Esophagus mucosa (tissue), 1 donor: ENCODE data around the gene DONSON. TPM values are rescaled to one million over a fixed set of nuclear protein-coding genes. Genes with fewer than 3 reads are reported as not detected.

Experiments
- ATAC-seq: fragments of 200-7000 bp; cut with Tn5 transposase; one replicate; pipeline ENCODE4 v1.9.1; 2020
- total RNA-seq: library from RNA; stranded (reverse); gene quantifications from one replicate; pipeline ENCODE4 v1.2.4, GENCODE V29; 2023
- donor health status: DM: yes; HTN: yes; CAD: no.

The DONSON gene
- total RNA-seq, 1 donor from 2014 or later: 8.2 TPM

- ATAC-seq: no peak
These were observed 47.3 kb downstream of the DONSON start for GRCh38 chr21:33541105-33541711.

GRCh38 chr21:33540711-33541104 is 47.8 kb downstream of the DONSON start:
- ATAC-seq: no peak

- no peak for ATAC-seq
These were observed 48.9 kb downstream of the DONSON start for GRCh38 chr21:33539616-33540015.

- ATAC-seq: no peak
These were observed 51.3 kb downstream of the DONSON start for GRCh38 chr21:33537212-33537611.

DNA sequence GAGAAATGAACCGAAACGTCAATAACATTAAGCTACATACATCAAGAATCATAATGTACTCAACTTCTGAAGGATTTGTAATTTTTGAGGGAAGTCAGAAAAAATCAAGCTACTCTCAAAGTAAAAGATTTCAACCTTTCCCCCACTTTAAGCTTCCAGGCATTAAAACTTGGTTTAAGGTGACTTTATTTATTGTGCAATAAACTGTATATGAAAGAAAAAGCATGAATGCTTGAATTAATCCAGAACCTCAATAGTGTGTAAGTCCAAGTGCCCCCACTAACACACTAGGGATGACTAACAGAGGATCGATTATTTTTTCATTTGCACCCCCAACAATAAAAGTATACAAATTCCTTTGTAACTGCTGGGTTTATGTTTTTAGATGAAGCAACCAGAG is 57.5 kb downstream of the DONSON start:
- no peak for ATAC-seq

Other genes with a start within 250 kb of the DONSON start
- 86.8 TPM for gene IFNGR2, start 185.3 kb downstream of the DONSON start, total RNA-seq
- 15.1 TPM for gene TMEM50B, start 108.7 kb downstream of the DONSON start, total RNA-seq
- gene DNAJC28, start 97.0 kb downstream of the DONSON start, total RNA-seq: 0.52 TPM
- gene GART, start 46.6 kb downstream of the DONSON start, total RNA-seq: 61.3 TPM
- gene SON, start 45.6 kb downstream of the DONSON start, total RNA-seq: 129 TPM
- gene CRYZL1, start 53.1 kb upstream of the DONSON start, total RNA-seq: 17.4 TPM
- gene ITSN1, start 53.8 kb upstream of the DONSON start, total RNA-seq: 9.8 TPM